WTC11 (cell line): ENCODE data around the gene TEX19. TPM values are rescaled to one million over a fixed set of nuclear protein-coding genes. Genes with fewer than 3 reads are reported as not detected.

Experiments used
- ATAC-seq: fragments of 200-7000 bp; cut with Tn5 transposase; 2 replicates; pipeline ENCODE4 v1.10.0; 2021; ENCODE audit warnings: mild to moderate bottlenecking, moderate library complexity
- CTCF ChIA-PET: fragments of 300-600 bp; sonication (Branson Sonifier 250); formaldehyde crosslinking; loops from one replicate; lab custom pipeline; 2021; ENCODE audit warnings: antibody characterized with exemption; lab: Charles Lee
- POLR2A ChIA-PET: fragments of 350-600 bp; sonication (Branson Sonifier 250); formaldehyde crosslinking; loops from one replicate; lab custom pipeline; 2021; ENCODE audit warnings: antibody characterized with exemption; lab: Charles Lee
- DNase-seq: peaks from one replicate; pipeline ENCODE4 v3.0.0; 2021; ENCODE audit warnings: low spot score
- H3K27ac Mint-ChIP-seq: 2 replicates; pipeline ENCODE4 v1.8.0; 2021; ENCODE audit warnings: mixed read lengths
- H3K27me3 Mint-ChIP-seq: 2 replicates; pipeline ENCODE4 v1.8.0; 2021; ENCODE audit warnings: low read depth, mild to moderate bottlenecking, moderate library complexity, mixed read lengths
- H3K36me3 Mint-ChIP-seq: 2 replicates; pipeline ENCODE4 v1.8.0; 2021; ENCODE audit warnings: mixed read lengths
- H3K4me1 Mint-ChIP-seq: 2 replicates; pipeline ENCODE4 v1.8.0; 2022; ENCODE audit warnings: mixed read lengths
- H3K4me3 Mint-ChIP-seq: 2 replicates; pipeline ENCODE4 v1.8.0; 2021; ENCODE audit warnings: mild to moderate bottlenecking, moderate library complexity, mixed read lengths
- H3K9me3 Mint-ChIP-seq: 2 replicates; pipeline ENCODE4 v1.8.0; 2021; ENCODE audit warnings: mixed read lengths
- E2F1 ChIP-seq: sonication (generic); formaldehyde crosslinking; IDR thresholded peaks from 2 replicates; pipeline ENCODE4 v1.8.0; 2022; ENCODE audit warnings: mild to moderate bottlenecking, missing genetic modification reagents
- EMX1 ChIP-seq: fragments of 250-450 bp; sonication (Bioruptor Pico); IDR thresholded peaks from 2 replicates; pipeline ENCODE4 v1.8.0; 2021; ENCODE audit warnings: mild to moderate bottlenecking
- FOXJ3 ChIP-seq: sonication (generic); formaldehyde crosslinking; IDR thresholded peaks from 2 replicates; pipeline ENCODE4 v1.9.0; 2021; ENCODE audit warnings: missing genetic modification reagents, mild to moderate bottlenecking, borderline replicate concordance
- FOXK1 ChIP-seq: sonication (generic); formaldehyde crosslinking; IDR thresholded peaks from 2 replicates; pipeline ENCODE4 v1.8.0; 2022; ENCODE audit warnings: mild to moderate bottlenecking, moderate library complexity, missing genetic modification reagents
- FOXP1 ChIP-seq: sonication (generic); formaldehyde crosslinking; IDR thresholded peaks from 2 replicates; pipeline ENCODE4 v1.8.0; 2022; ENCODE audit warnings: missing genetic modification reagents, mild to moderate bottlenecking, moderate library complexity, borderline replicate concordance
- HMGA2 ChIP-seq: fragments of 250-450 bp; sonication (Bioruptor Pico); IDR thresholded peaks from 2 replicates; pipeline ENCODE4 v1.4.0; 2021; ENCODE audit warnings: mild to moderate bottlenecking, moderate library complexity
- MAX ChIP-seq: sonication (generic); formaldehyde crosslinking; IDR thresholded peaks from 2 replicates; pipeline ENCODE4 v1.8.0; 2022; ENCODE audit warnings: mild to moderate bottlenecking, missing genetic modification reagents
- NFYB ChIP-seq: sonication (generic); formaldehyde crosslinking; conservative IDR thresholded peaks from 2 replicates; pipeline ENCODE4 v1.8.0; 2022; ENCODE audit warnings: low read depth, missing genetic modification reagents
- SMAD3 ChIP-seq: sonication (generic); formaldehyde crosslinking; IDR thresholded peaks from 2 replicates; pipeline ENCODE4 v1.8.0; 2022; ENCODE audit warnings: missing genetic modification reagents, mild to moderate bottlenecking, borderline replicate concordance
- SOX15 ChIP-seq: fragments of 250-450 bp; sonication (Bioruptor Pico); IDR thresholded peaks from 2 replicates; pipeline ENCODE4 v1.9.0; 2021; ENCODE audit warnings: mild to moderate bottlenecking
- SP1 ChIP-seq: sonication (generic); formaldehyde crosslinking; conservative IDR thresholded peaks from 2 replicates; pipeline ENCODE4 v1.8.1; 2022; ENCODE audit warnings: missing genetic modification reagents
- TEAD4 ChIP-seq: sonication (generic); formaldehyde crosslinking; IDR thresholded peaks from 2 replicates; pipeline ENCODE4 v1.8.0; 2022; ENCODE audit warnings: mild to moderate bottlenecking, missing genetic modification reagents
- ZNF121 ChIP-seq: sonication (generic); formaldehyde crosslinking; IDR thresholded peaks from 2 replicates; pipeline ENCODE4 v1.8.0; 2023; ENCODE audit warnings: missing genetic modification reagents
- ZNF219 ChIP-seq: sonication (generic); formaldehyde crosslinking; IDR thresholded peaks from 2 replicates; pipeline ENCODE4 v1.8.0; 2023; ENCODE audit warnings: missing genetic modification reagents, mild to moderate bottlenecking, borderline replicate concordance
- ZNF263 ChIP-seq: sonication (generic); formaldehyde crosslinking; IDR thresholded peaks from 2 replicates; pipeline ENCODE4 v1.8.1; 2022; ENCODE audit warnings: low read depth, mild to moderate bottlenecking, moderate library complexity, missing genetic modification reagents
- ZNF281 ChIP-seq: sonication (generic); formaldehyde crosslinking; IDR thresholded peaks from 2 replicates; pipeline ENCODE4 v1.8.0; 2023; ENCODE audit warnings: mild to moderate bottlenecking, missing genetic modification reagents
- ZNF671 ChIP-seq: fragments of 250-450 bp; sonication (Bioruptor Pico); IDR thresholded peaks from 2 replicates; pipeline ENCODE4 v1.8.0; 2021; ENCODE audit warnings: mild to moderate bottlenecking
- total RNA-seq: library from RNA; stranded (reverse); gene quantifications from 3 replicates; pipeline ENCODE4 v1.2.3, GENCODE V29; 2021
- TF ChIP-seq, protein P1 (sequence below): sonication (generic); formaldehyde crosslinking; IDR thresholded peaks from 2 replicates; pipeline ENCODE4 v1.8.1; 2022; ENCODE audit warnings: low read depth, missing genetic modification reagents, borderline replicate concordance
- TF ChIP-seq, protein P2 (sequence below): sonication (generic); formaldehyde crosslinking; IDR thresholded peaks from 2 replicates; pipeline ENCODE4 v1.8.1; 2022; ENCODE audit warnings: missing genetic modification reagents, borderline replicate concordance
- TF ChIP-seq, protein P3 (sequence below): sonication (generic); formaldehyde crosslinking; IDR thresholded peaks from 2 replicates; pipeline ENCODE4 v1.8.0; 2022; ENCODE audit warnings: missing genetic modification reagents

The TEX19 gene
- total RNA-seq, 1 experiment from 2014 or later: 1.4 TPM

DNA sequence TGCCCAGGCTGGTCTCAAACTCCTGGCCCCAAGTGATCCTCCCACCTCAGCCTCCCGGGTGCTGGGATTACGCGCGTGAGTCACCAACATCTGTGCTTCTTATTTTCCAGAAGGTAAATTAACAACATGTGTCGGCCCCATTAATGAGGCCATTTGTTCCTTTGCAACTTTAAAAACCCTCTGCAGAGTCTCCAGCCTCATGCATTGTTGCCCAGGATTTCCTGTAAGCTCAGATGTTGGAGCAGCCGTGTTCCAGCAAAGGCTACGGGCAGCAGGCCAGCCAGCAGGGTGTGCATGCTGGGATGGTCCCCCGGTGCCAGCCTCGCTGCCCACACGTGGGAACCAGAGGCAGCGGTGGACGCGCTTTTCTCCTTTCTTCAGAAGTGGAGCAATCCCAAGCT, 40.0 kb downstream of the TEX19 start:
- H3K27ac Mint-ChIP-seq: no peak overlapping the region

GRCh38 chr17:82399601-82400101, 40.6 kb downstream of the TEX19 start:
- DNase-seq (no peak), ATAC-seq (no peak)
- H3K36me3 Mint-ChIP-seq: peaks cover 9% of the 10 kb centered on the region
- no peaks in the 10 kb centered on the region for H3K4me1 Mint-ChIP-seq
- POLR2A ChIA-PET: no interaction called here
- no peaks in the 10 kb centered on the region for H3K27me3 Mint-ChIP-seq
- CTCF ChIA-PET: interaction anchor here (1.0 kb wide), 1 partner anchor 24 kb away, joined by 3 read pairs; no protein-coding TSS in a partner anchor
- H3K9me3 Mint-ChIP-seq: no peaks in the 10 kb centered on the region
- H3K4me3 Mint-ChIP-seq: no peak overlapping the region
- no peak overlapping the region; the same call in 1 of the 2 replicates for H3K27ac Mint-ChIP-seq
- TF ChIP-seq ZNF263: no peak
- TF ChIP-seq FOXJ3 (CRISPR knock-in tag): no peak
- TF ChIP-seq ZNF121 (CRISPR knock-in tag): no peak
- TF ChIP-seq SMAD3: no peak
- TF ChIP-seq EMX1 (CRISPR knock-in tag): no peak
- no peak for TF ChIP-seq HMGA2 (CRISPR knock-in tag)
- no peak for TF ChIP-seq ZNF281
- no peak for TF ChIP-seq MAX (CRISPR knock-in tag)
- TF ChIP-seq NFYB (CRISPR knock-in tag): no peak
- no peak for TF ChIP-seq FOXP1

More for the DNA sequence above, 40.0 kb downstream of the TEX19 start:
- H3K27me3 Mint-ChIP-seq: no peaks in the 10 kb centered on the region
- no peak overlapping the region for H3K4me3 Mint-ChIP-seq
- CTCF ChIA-PET: interaction anchor here (1.0 kb wide), 1 partner anchor 23 kb away, joined by 3 read pairs; no protein-coding TSS in a partner anchor
- POLR2A ChIA-PET: no interaction called here
- H3K9me3 Mint-ChIP-seq: no peaks in the 10 kb centered on the region
- H3K36me3 Mint-ChIP-seq: peaks cover 9% of the 10 kb centered on the region
- TF ChIP-seq, protein P1, sequence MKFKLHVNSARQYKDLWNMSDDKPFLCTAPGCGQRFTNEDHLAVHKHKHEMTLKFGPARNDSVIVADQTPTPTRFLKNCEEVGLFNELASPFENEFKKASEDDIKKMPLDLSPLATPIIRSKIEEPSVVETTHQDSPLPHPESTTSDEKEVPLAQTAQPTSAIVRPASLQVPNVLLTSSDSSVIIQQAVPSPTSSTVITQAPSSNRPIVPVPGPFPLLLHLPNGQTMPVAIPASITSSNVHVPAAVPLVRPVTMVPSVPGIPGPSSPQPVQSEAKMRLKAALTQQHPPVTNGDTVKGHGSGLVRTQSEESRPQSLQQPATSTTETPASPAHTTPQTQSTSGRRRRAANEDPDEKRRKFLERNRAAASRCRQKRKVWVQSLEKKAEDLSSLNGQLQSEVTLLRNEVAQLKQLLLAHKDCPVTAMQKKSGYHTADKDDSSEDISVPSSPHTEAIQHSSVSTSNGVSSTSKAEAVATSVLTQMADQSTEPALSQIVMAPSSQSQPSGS (CRISPR knock-in tag): no peak
- TF ChIP-seq E2F1 (CRISPR knock-in tag) (no peak), TEAD4 (no peak), SP1 (no peak), FOXK1 (no peak), HMGA2 (CRISPR knock-in tag) (no peak), ZNF671 (no peak)
- H3K4me1 Mint-ChIP-seq: no peaks in the 10 kb centered on the region
- DNase-seq (no peak), ATAC-seq (no peak)

DNA sequence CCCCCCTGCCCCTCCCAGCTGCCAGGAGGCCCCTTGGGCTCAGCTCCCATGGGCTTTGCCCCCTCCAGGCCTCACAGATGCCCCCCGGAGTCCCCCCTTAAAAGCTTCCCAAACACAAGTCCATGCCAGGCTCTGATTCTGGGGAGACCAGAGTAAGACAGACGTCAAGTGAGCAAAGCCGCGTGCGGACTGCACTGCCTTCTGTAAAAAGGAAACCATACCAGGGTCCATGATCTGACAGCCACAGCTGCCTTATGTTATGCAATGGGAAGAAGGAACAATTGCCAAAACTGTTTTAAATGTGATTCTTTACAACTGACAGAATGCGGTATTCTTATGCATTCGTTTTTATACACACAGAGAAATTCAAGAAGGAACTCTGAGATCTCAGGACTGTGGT, 41.2 kb downstream of the TEX19 start:
- H3K9me3 Mint-ChIP-seq: no peaks in the 10 kb centered on the region
- POLR2A ChIA-PET: interaction anchor here (0.6 kb wide), 1 partner anchor 26 kb away, joined by 3 read pairs; no protein-coding TSS in a partner anchor
- CTCF ChIA-PET: interaction anchor here (1.0 kb wide), 1 partner anchor 24 kb away, joined by 3 read pairs; no protein-coding TSS in a partner anchor
- no peak for DNase-seq
- no peaks in the 10 kb centered on the region for H3K27me3 Mint-ChIP-seq
- no peak overlapping the region for H3K27ac Mint-ChIP-seq
- no peak for ATAC-seq
- peaks cover 9% of the 10 kb centered on the region for H3K36me3 Mint-ChIP-seq
- no peaks in the 10 kb centered on the region for H3K4me1 Mint-ChIP-seq
- H3K4me3 Mint-ChIP-seq: no peak overlapping the region
- TF ChIP-seq, protein P2, sequence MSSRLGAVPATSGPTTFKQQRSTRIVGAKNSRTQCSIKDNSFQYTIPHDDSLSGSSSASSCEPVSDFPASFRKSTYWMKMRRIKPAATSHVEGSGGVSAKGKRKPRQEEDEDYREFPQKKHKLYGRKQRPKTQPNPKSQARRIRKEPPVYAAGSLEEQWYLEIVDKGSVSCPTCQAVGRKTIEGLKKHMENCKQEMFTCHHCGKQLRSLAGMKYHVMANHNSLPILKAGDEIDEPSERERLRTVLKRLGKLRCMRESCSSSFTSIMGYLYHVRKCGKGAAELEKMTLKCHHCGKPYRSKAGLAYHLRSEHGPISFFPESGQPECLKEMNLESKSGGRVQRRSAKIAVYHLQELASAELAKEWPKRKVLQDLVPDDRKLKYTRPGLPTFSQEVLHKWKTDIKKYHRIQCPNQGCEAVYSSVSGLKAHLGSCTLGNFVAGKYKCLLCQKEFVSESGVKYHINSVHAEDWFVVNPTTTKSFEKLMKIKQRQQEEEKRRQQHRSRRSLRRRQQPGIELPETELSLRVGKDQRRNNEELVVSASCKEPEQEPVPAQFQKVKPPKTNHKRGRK (CRISPR knock-in tag): no peak
- TF ChIP-seq SOX15 (CRISPR knock-in tag): no peak
- TF ChIP-seq, protein P3, sequence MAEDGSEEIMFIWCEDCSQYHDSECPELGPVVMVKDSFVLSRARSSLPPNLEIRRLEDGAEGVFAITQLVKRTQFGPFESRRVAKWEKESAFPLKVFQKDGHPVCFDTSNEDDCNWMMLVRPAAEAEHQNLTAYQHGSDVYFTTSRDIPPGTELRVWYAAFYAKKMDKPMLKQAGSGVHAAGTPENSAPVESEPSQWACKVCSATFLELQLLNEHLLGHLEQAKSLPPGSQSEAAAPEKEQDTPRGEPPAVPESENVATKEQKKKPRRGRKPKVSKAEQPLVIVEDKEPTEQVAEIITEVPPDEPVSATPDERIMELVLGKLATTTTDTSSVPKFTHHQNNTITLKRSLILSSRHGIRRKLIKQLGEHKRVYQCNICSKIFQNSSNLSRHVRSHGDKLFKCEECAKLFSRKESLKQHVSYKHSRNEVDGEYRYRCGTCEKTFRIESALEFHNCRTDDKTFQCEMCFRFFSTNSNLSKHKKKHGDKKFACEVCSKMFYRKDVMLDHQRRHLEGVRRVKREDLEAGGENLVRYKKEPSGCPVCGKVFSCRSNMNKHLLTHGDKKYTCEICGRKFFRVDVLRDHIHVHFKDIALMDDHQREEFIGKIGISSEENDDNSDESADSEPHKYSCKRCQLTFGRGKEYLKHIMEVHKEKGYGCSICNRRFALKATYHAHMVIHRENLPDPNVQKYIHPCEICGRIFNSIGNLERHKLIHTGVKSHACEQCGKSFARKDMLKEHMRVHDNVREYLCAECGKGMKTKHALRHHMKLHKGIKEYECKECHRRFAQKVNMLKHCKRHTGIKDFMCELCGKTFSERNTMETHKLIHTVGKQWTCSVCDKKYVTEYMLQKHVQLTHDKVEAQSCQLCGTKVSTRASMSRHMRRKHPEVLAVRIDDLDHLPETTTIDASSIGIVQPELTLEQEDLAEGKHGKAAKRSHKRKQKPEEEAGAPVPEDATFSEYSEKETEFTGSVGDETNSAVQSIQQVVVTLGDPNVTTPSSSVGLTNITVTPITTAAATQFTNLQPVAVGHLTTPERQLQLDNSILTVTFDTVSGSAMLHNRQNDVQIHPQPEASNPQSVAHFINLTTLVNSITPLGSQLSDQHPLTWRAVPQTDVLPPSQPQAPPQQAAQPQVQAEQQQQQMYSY (CRISPR knock-in tag): no peak
- no peak for TF ChIP-seq TEAD4
- no peak for TF ChIP-seq ZNF219 (CRISPR knock-in tag)
- TF ChIP-seq ZNF671: no peak
- no peak for TF ChIP-seq ZNF263
